ENCODE measurements around the gene SLC2A5.
"Not testable (repeated sequence)": the region's sequence is repeated elsewhere in the genome, so short reads cannot be mapped to it uniquely, and the experiment has no call there.

Gene SLC2A5

DNA sequence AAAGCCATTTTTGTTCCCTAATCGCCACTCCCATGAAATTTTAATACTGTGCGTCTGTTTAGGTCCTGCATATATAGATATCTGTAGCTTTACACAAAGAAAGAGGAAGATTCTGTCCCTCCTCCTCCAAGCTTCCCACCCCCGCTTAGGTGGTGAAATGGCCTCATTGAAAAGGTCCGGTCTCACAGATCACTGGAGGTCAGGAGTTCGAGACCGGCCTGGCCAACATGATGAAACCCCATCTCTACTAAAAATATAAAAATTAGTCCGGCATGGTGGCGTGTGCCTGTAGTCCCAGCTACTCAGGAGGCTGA lies 64.1 kb downstream of the SLC2A5 start:
- DNase-seq (ENCODE audit: low read depth), result no peak
- TF ChIP-seq, protein P1, sequence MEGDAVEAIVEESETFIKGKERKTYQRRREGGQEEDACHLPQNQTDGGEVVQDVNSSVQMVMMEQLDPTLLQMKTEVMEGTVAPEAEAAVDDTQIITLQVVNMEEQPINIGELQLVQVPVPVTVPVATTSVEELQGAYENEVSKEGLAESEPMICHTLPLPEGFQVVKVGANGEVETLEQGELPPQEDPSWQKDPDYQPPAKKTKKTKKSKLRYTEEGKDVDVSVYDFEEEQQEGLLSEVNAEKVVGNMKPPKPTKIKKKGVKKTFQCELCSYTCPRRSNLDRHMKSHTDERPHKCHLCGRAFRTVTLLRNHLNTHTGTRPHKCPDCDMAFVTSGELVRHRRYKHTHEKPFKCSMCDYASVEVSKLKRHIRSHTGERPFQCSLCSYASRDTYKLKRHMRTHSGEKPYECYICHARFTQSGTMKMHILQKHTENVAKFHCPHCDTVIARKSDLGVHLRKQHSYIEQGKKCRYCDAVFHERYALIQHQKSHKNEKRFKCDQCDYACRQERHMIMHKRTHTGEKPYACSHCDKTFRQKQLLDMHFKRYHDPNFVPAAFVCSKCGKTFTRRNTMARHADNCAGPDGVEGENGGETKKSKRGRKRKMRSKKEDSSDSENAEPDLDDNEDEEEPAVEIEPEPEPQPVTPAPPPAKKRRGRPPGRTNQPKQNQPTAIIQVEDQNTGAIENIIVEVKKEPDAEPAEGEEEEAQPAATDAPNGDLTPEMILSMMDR (IDR thresholded peaks at IDR 0.05; ENCODE audit: low read length, missing control alignments), result no peak
- H3K4me3 ChIP-seq (replicated peaks; ENCODE audit: low read depth, low read length), result no peak overlapping the region

DNA sequence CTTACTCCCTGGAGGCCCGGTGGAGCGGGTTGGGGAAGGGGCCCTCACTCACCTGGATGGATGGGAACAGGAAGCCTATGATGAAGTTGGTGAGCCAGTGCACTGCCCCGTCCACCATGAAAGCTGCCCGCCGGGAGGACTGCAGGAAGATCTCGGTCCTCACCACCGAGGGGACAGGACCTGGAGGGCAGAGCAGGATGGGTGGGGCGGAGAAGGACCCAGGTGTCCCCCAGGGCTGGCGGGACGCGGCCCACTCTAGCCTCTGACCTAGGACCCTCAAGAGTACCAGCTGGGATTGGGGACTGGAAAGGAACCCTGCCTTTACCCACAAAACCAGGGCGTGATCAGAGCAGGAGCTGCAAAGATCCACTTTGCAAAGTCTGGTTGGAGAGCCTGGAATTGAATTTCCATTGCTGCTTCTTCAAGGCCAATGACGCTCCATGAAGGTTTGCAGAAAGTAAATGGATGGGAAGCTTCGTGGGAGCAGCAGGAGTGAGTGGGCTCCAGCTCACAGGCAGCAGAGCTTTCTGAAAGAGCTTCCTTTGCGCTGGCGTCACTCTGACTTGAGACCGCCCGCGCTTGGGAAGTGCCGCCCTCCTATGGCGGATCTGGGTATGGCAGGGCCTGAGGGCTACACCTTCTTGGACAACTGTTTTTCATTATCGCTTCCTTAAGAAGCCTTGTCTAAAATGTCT lies 64.6 kb downstream of the SLC2A5 start:
- H3K4me3 ChIP-seq (replicated peaks; ENCODE audit: low read depth, low read length), result no peak overlapping the region
- TF ChIP-seq, protein P1 (IDR thresholded peaks at IDR 0.05; ENCODE audit: low read length, missing control alignments), result peak; percentile 96
- peak; percentile 86 for DNase-seq (ENCODE audit: low read depth)

DNA sequence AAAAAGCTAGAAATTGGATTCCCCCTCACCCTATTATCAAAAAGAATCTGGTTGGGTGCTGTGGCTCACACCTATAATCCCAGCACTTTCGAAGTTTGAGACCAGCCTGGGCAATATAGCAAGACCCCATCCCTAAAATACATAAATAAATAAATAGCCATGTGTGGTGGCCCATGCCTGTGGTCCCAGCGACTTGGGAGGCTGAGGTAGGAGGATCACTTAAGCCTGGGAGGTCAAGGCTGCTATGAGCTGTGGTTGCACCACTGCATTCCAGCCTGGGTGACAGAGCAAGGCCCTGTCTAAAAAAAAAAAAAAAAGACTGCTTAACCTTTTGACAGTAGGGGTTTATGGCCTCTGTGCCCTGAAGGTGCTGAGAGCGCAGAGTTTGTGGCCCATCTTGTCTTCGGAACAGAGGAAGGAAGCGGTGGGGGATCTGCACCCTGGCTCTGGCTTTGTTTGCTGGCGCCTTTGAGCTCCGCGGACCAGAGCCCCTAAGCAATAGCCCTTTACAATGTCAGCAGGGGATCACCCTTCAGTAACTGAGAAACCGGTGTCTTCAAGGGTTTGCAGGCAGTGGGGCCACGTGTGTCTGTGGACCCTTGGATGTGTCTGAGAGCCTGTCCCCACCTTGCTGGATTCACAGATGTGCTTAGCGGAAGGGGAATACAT lies 65.3 kb downstream of the SLC2A5 start:
- H3K4me3 ChIP-seq (replicated peaks; ENCODE audit: low read depth, low read length), result no peak overlapping the region
- DNase-seq (ENCODE audit: low read depth), result no peak
- TF ChIP-seq, protein P1 (IDR thresholded peaks at IDR 0.05; ENCODE audit: low read length, missing control alignments), result no peak

DNA sequence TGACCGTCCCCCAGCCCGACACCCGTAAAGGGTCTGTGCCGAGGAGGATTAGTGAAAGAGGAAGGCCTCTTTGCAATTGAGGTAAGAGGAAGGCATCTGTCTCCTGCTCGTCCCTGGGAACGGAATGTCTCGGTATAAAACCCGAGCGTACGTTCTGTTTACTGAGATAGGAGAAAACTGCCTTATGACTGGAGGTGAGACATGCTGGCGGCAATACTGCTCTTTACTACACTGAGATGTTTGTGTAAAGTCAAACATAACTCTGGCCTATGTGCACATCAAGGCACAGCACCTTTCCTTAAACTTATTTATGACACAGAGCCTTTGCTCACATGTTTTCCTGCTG lies 67.2 kb downstream of the SLC2A5 start:
- not testable (repeated sequence) for DNase-seq (ENCODE audit: low read depth); H3K4me3 ChIP-seq (replicated peaks; ENCODE audit: low read depth, low read length)

DNA sequence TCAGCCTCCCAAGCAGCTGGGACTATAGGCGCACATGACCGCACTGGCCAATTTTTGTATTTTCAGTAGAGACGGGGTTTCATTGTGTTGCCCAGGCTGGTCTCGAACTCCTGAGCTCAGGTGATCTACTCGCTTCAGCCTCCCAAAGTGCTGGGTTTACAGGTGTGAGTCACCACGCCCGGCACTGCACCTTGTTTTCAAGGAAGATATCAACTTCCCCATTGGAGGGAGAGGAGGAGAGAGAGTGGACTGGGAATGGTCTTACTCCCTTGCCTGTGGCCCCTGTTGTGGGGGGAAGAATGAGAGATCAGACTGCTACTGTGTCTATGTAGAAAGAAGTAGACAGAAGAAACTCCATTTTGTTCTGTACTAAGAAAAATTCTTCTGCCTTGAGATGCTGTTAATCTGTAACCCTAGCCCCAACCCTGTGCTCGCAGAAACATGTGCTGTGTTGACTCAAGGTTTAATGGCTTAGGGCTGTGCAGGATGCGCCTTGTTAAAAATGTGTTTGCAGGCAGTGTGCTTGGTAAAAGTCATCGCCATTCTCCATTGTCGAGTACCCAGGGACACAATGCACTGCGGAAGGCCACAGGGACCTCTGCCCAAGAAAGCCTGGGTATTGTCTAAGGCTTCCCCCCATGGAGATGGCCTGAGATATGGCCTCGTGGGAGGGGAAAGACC lies 67.8 kb downstream of the SLC2A5 start:
- H3K4me3 ChIP-seq (replicated peaks; ENCODE audit: low read depth, low read length); DNase-seq (ENCODE audit: low read depth): not testable (repeated sequence)

DNA sequence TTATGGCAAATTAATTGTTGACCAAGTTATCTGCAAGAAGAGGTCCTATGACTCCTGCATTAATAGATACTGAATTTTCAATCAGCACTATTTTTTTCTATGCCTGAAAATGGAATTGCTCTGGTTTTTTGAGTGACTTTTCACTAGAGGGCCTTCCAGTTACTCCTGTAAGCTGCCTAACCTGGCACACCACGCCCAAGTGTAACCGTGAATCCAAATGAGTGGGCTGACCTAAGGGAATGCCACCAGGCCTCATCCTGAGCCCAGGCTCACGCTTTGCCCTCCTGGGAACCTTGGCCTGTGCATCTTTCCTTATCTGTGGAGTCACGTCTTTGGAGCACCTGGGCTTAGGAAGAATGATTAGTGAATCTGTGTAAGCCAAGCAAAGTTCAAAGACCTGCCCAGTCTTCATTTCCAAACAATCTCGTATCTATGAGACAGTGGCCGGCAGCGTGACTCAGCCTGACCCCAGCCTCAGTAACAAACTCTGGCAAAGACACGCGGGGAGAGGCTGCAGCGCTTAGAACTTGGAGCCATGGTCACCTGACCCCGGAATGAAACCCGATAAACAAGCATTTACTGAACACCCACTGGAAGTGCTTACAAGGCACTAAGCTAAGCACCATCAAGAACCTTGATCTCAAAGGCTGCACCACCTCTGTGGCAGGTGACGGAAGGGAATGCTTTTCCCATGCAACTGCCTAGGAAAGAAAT lies 75.3 kb downstream of the SLC2A5 start:
- H3K4me3 ChIP-seq (replicated peaks; ENCODE audit: low read depth, low read length); DNase-seq (ENCODE audit: low read depth): not testable (repeated sequence)

DNA sequence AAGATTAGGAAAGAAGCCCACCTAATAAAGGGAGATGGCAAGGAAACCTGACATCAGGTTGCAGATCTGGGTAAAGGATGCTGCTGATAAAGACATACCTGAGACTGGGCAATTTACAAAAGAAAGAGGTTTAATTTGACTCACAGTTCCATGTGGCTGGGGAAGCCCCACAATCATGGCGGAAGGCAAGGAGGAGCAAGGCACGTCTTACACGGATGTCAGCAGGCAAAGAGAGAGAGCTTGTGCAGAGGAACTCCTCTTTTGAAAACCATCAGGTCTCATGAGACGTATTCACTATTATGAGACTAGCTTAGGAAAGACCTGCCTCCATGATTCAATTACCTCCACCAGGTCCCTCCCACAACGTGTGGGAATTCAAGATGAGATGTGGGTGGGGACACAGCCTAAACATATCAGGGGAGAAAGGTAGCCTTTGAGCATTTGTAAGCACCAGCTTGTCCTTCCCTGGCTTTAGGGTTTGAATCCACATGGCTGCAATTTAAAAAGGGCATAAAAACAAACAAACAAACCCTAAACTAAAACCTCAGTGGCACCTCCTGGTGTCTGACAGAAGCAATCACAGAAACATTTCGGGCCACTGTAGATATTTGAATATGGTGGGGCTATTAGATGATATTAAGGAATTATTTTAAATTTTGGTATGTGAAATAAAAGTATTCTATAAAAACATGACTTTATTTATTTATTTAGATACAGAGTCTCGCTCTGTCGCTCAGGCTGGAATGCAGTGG lies 76.3 kb downstream of the SLC2A5 start:
- DNase-seq (ENCODE audit: low read depth), result no peak
- TF ChIP-seq, protein P1 (IDR thresholded peaks at IDR 0.05; ENCODE audit: low read length, missing control alignments), result peak; percentile 34
- H3K4me3 ChIP-seq (replicated peaks; ENCODE audit: low read depth, low read length), result no peak overlapping the region

DNA sequence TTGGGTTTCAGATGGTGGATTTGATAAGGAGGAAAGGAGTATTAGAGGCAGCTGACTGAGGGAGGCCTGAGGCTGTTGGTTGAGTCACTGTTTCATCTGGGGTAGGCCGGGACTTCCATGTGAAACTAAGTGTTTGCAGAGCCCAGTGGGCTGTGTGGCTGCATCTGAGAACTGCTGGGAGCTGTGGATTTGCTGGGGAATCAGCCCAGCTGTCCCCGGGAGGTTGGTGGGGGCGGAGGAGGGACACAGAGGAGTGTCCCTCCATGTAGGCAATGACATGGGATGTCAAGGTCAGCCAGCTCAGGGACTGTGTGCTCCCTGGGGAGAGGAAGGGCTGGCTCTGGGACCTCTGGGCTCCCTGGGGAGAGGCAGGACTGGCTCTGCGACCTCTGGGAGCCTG lies 79.6 kb downstream of the SLC2A5 start:
- TF ChIP-seq, protein P1 (IDR thresholded peaks at IDR 0.05; ENCODE audit: low read length, missing control alignments), result no peak
- no peak for DNase-seq (ENCODE audit: low read depth)
- no peak overlapping the region for H3K4me3 ChIP-seq (replicated peaks; ENCODE audit: low read depth, low read length)
